ENCODE data around the gene FAXDC2.

FAXDC2 gene

GRCh38 chr5:154791535-154791934, 58.9 kb downstream of the FAXDC2 start:
- Histone ChIP-seq H3K4me1 (ENCODE audit: insufficient read depth, low read length) (peaks cover 28% of the 10 kb centered on the region), H3K4me3 (ENCODE audit: low read depth in 1 of 2, low read length in 2 of 2) (no peak overlapping the region), H3K27ac (ENCODE audit: low read depth, low read length) (no peak overlapping the region), H3K36me3 (ENCODE audit: insufficient read depth, low read length) (peaks cover 53% of the 10 kb centered on the region), H3K9me3 (ENCODE audit: low read length) (no peaks in the 10 kb centered on the region), H3K9ac (ENCODE audit: low read length) (no peak overlapping the region), H3K27me3 (ENCODE audit: control insufficient read depth in 1 of 2, insufficient read depth in 2 of 2, low read length in 2 of 2) (no peaks in the 10 kb centered on the region)

GRCh38 chr5:154788212-154788611, 62.2 kb downstream of the FAXDC2 start:
- Histone ChIP-seq H3K4me1 (ENCODE audit: insufficient read depth, low read length) (peaks cover 39% of the 10 kb centered on the region), H3K27ac (ENCODE audit: low read depth, low read length) (no peak overlapping the region), H3K9ac (ENCODE audit: low read length) (no peak overlapping the region)

GRCh38 chr5:154786414-154786813, 64.0 kb downstream of the FAXDC2 start:
- no peaks in the 10 kb centered on the region for H3K27me3 ChIP-seq (ENCODE audit: control insufficient read depth in 1 of 2, insufficient read depth in 2 of 2, low read length in 2 of 2)
- no peak overlapping the region for H3K9ac ChIP-seq (ENCODE audit: low read length)
- H3K4me3 ChIP-seq (ENCODE audit: low read depth in 1 of 2, low read length in 2 of 2) = no peak overlapping the region
- peaks cover 15% of the 10 kb centered on the region for H3K36me3 ChIP-seq (ENCODE audit: insufficient read depth, low read length)
- no peaks in the 10 kb centered on the region for H3K9me3 ChIP-seq (ENCODE audit: low read length)
- peaks cover 55% of the 10 kb centered on the region for H3K4me1 ChIP-seq (ENCODE audit: insufficient read depth, low read length)
- no peak overlapping the region for H3K27ac ChIP-seq (ENCODE audit: low read depth, low read length)

More at GRCh38 chr5:154788212-154788611, 62.2 kb downstream of the FAXDC2 start:
- Histone ChIP-seq H3K4me3 (ENCODE audit: low read depth in 1 of 2, low read length in 2 of 2) (no peak overlapping the region), H3K27me3 (ENCODE audit: control insufficient read depth in 1 of 2, insufficient read depth in 2 of 2, low read length in 2 of 2) (no peaks in the 10 kb centered on the region), H3K36me3 (ENCODE audit: insufficient read depth, low read length) (peaks cover 33% of the 10 kb centered on the region), H3K9me3 (ENCODE audit: low read length) (no peaks in the 10 kb centered on the region)

- no peaks in the 10 kb centered on the region for H3K27me3 ChIP-seq (ENCODE audit: control insufficient read depth in 1 of 2, insufficient read depth in 2 of 2, low read length in 2 of 2)
- no peak overlapping the region for H3K27ac ChIP-seq (ENCODE audit: low read depth, low read length)
- no peaks in the 10 kb centered on the region for H3K9me3 ChIP-seq (ENCODE audit: low read length)
- peaks cover 63% of the 10 kb centered on the region for H3K4me1 ChIP-seq (ENCODE audit: insufficient read depth, low read length)
- no peak overlapping the region for H3K9ac ChIP-seq (ENCODE audit: low read length)
- H3K4me3 ChIP-seq (ENCODE audit: low read depth in 1 of 2, low read length in 2 of 2) = no peak overlapping the region
- no peaks in the 10 kb centered on the region for H3K36me3 ChIP-seq (ENCODE audit: insufficient read depth, low read length)
These were observed 65.5 kb downstream of the FAXDC2 start for GRCh38 chr5:154784856-154785255.

GRCh38 chr5:154783774-154784460, 66.5 kb downstream of the FAXDC2 start:
- no peak overlapping the region for H3K27ac ChIP-seq (ENCODE audit: low read depth, low read length)
- H3K9ac ChIP-seq (ENCODE audit: low read length) = no peak overlapping the region
- H3K36me3 ChIP-seq (ENCODE audit: insufficient read depth, low read length) = no peaks in the 10 kb centered on the region
- peaks cover 71% of the 10 kb centered on the region for H3K4me1 ChIP-seq (ENCODE audit: insufficient read depth, low read length)
- H3K9me3 ChIP-seq (ENCODE audit: low read length) = no peaks in the 10 kb centered on the region
- H3K27me3 ChIP-seq (ENCODE audit: control insufficient read depth in 1 of 2, insufficient read depth in 2 of 2, low read length in 2 of 2) = no peaks in the 10 kb centered on the region
- H3K4me3 ChIP-seq (ENCODE audit: low read depth in 1 of 2, low read length in 2 of 2) = no peak overlapping the region

GRCh38 chr5:154782812-154783592, 67.4 kb downstream of the FAXDC2 start:
- H3K9ac ChIP-seq (ENCODE audit: low read length) = no peak overlapping the region

GRCh38 chr5:154782326-154782725, 68.1 kb downstream of the FAXDC2 start:
- Histone ChIP-seq H3K9me3 (ENCODE audit: low read length) (no peaks in the 10 kb centered on the region), H3K4me3 (ENCODE audit: low read depth in 1 of 2, low read length in 2 of 2) (no peak overlapping the region), H3K27ac (ENCODE audit: low read depth, low read length) (no peak overlapping the region), H3K4me1 (ENCODE audit: insufficient read depth, low read length) (peaks cover 66% of the 10 kb centered on the region), H3K36me3 (ENCODE audit: insufficient read depth, low read length) (no peaks in the 10 kb centered on the region), H3K9ac (ENCODE audit: low read length) (no peak overlapping the region), H3K27me3 (ENCODE audit: control insufficient read depth in 1 of 2, insufficient read depth in 2 of 2, low read length in 2 of 2) (no peaks in the 10 kb centered on the region)

More at GRCh38 chr5:154782812-154783592, 67.4 kb downstream of the FAXDC2 start:
- Histone ChIP-seq H3K4me3 (ENCODE audit: low read depth in 1 of 2, low read length in 2 of 2) (no peak overlapping the region), H3K36me3 (ENCODE audit: insufficient read depth, low read length) (no peaks in the 10 kb centered on the region), H3K4me1 (ENCODE audit: insufficient read depth, low read length) (peaks cover 73% of the 10 kb centered on the region), H3K27ac (ENCODE audit: low read depth, low read length) (no peak overlapping the region), H3K27me3 (ENCODE audit: control insufficient read depth in 1 of 2, insufficient read depth in 2 of 2, low read length in 2 of 2) (no peaks in the 10 kb centered on the region), H3K9me3 (ENCODE audit: low read length) (no peaks in the 10 kb centered on the region)

- no peak overlapping the region for H3K9ac ChIP-seq (ENCODE audit: low read length)
- H3K4me1 ChIP-seq (ENCODE audit: insufficient read depth, low read length) = peaks cover 68% of the 10 kb centered on the region
- H3K27ac ChIP-seq (ENCODE audit: low read depth, low read length) = no peak overlapping the region
- no peak overlapping the region for H3K4me3 ChIP-seq (ENCODE audit: low read depth in 1 of 2, low read length in 2 of 2)
- H3K36me3 ChIP-seq (ENCODE audit: insufficient read depth, low read length) = no peaks in the 10 kb centered on the region
- H3K9me3 ChIP-seq (ENCODE audit: low read length) = no peaks in the 10 kb centered on the region
- H3K27me3 ChIP-seq (ENCODE audit: control insufficient read depth in 1 of 2, insufficient read depth in 2 of 2, low read length in 2 of 2) = no peaks in the 10 kb centered on the region
These were observed 70.3 kb downstream of the FAXDC2 start for GRCh38 chr5:154780128-154780527.

- no peaks in the 10 kb centered on the region for H3K36me3 ChIP-seq (ENCODE audit: insufficient read depth, low read length)
- no peak overlapping the region for H3K27ac ChIP-seq (ENCODE audit: low read depth, low read length)
- peaks cover 69% of the 10 kb centered on the region for H3K4me1 ChIP-seq (ENCODE audit: insufficient read depth, low read length)
- no peak overlapping the region for H3K4me3 ChIP-seq (ENCODE audit: low read depth in 1 of 2, low read length in 2 of 2)
- H3K9me3 ChIP-seq (ENCODE audit: low read length) = no peaks in the 10 kb centered on the region
- no peaks in the 10 kb centered on the region for H3K27me3 ChIP-seq (ENCODE audit: control insufficient read depth in 1 of 2, insufficient read depth in 2 of 2, low read length in 2 of 2)
- H3K9ac ChIP-seq (ENCODE audit: low read length) = no peak overlapping the region
These were observed 71.3 kb downstream of the FAXDC2 start for GRCh38 chr5:154779105-154779504.

- no peak overlapping the region for H3K27ac ChIP-seq (ENCODE audit: low read depth, low read length)
- no peaks in the 10 kb centered on the region for H3K36me3 ChIP-seq (ENCODE audit: insufficient read depth, low read length)
- no peak overlapping the region for H3K4me3 ChIP-seq (ENCODE audit: low read depth in 1 of 2, low read length in 2 of 2)
- H3K4me1 ChIP-seq (ENCODE audit: insufficient read depth, low read length) = peaks cover 66% of the 10 kb centered on the region
- H3K9me3 ChIP-seq (ENCODE audit: low read length) = no peaks in the 10 kb centered on the region
- no peak overlapping the region for H3K9ac ChIP-seq (ENCODE audit: low read length)
- no peaks in the 10 kb centered on the region for H3K27me3 ChIP-seq (ENCODE audit: control insufficient read depth in 1 of 2, insufficient read depth in 2 of 2, low read length in 2 of 2)
These were observed 71.9 kb downstream of the FAXDC2 start for GRCh38 chr5:154778534-154778933.

- Histone ChIP-seq H3K9me3 (ENCODE audit: low read length) (no peaks in the 10 kb centered on the region), H3K27ac (ENCODE audit: low read depth, low read length) (no peak overlapping the region), H3K27me3 (ENCODE audit: control insufficient read depth in 1 of 2, insufficient read depth in 2 of 2, low read length in 2 of 2) (no peaks in the 10 kb centered on the region), H3K4me1 (ENCODE audit: insufficient read depth, low read length) (peaks cover 62% of the 10 kb centered on the region), H3K4me3 (ENCODE audit: low read depth in 1 of 2, low read length in 2 of 2) (no peak overlapping the region), H3K9ac (ENCODE audit: low read length) (no peak overlapping the region), H3K36me3 (ENCODE audit: insufficient read depth, low read length) (no peaks in the 10 kb centered on the region)
These were observed 74.2 kb downstream of the FAXDC2 start for GRCh38 chr5:154776167-154776566.
